Nephron progenitor cell (in vitro differentiated cells): ENCODE data around the gene ARHGAP12.

Experiments
- DNase-seq: peaks from one replicate; pipeline ENCODE4 v3.0.0; 2021
- H3K27ac Mint-ChIP-seq: 2 replicates; pipeline ENCODE4 v1.8.0; 2021; ENCODE audit warnings: mild to moderate bottlenecking, moderate library complexity, mixed read lengths
- H3K27me3 Mint-ChIP-seq: 2 replicates; pipeline ENCODE4 v1.8.0; 2021; ENCODE audit warnings: mild to moderate bottlenecking, low read depth, mixed read lengths; ENCODE audit not compliant: poor library complexity
- H3K36me3 Mint-ChIP-seq: 2 replicates; pipeline ENCODE4 v1.8.0; 2021; ENCODE audit warnings: low read depth, mixed read lengths
- H3K4me1 Mint-ChIP-seq: 2 replicates; pipeline ENCODE4 v1.8.0; 2021; ENCODE audit warnings: mixed read lengths
- H3K4me3 Mint-ChIP-seq: 2 replicates; pipeline ENCODE4 v1.8.0; 2021; ENCODE audit warnings: mild to moderate bottlenecking, moderate library complexity, mixed read lengths
- H3K9me3 Mint-ChIP-seq: 2 replicates; pipeline ENCODE4 v1.8.0; 2021; ENCODE audit warnings: mild to moderate bottlenecking, moderate library complexity, mixed read lengths
- CTCF ChIP-seq: fragments of 200-600 bp; sonication (generic); IDR thresholded peaks from 2 replicates; pipeline ENCODE4 v1.5.0; 2021; ENCODE audit warnings: antibody characterized with exemption

ARHGAP12 gene

GRCh38 chr10:31838709-31839108, 89.9 kb downstream of the ARHGAP12 start:
- H3K4me3 Mint-ChIP-seq = no peak overlapping the region
- no peak overlapping the region for H3K27ac Mint-ChIP-seq
- DNase-seq = no peak
- peaks cover 21% of the 10 kb centered on the region for H3K4me1 Mint-ChIP-seq
- H3K9me3 Mint-ChIP-seq = no peaks in the 10 kb centered on the region
- peaks cover 4% of the 10 kb centered on the region for H3K27me3 Mint-ChIP-seq
- no peak for TF ChIP-seq CTCF
- H3K36me3 Mint-ChIP-seq = peaks cover 5% of the 10 kb centered on the region

GRCh38 chr10:31838065-31838464, 90.6 kb downstream of the ARHGAP12 start:
- Mint-ChIP-seq H3K27me3 (peaks cover 4% of the 10 kb centered on the region), H3K4me1 (peaks cover 27% of the 10 kb centered on the region), H3K4me3 (no peak overlapping the region), H3K36me3 (peaks cover 5% of the 10 kb centered on the region), H3K9me3 (no peaks in the 10 kb centered on the region), H3K27ac (peak overlapping the region; percentile 76)
- no peak for DNase-seq
- TF ChIP-seq CTCF = no peak

GRCh38 chr10:31836569-31837406, 91.8 kb downstream of the ARHGAP12 start:
- Mint-ChIP-seq H3K9me3 (no peaks in the 10 kb centered on the region), H3K4me3 (peak overlapping the region; percentile 12), H3K27me3 (peaks cover 4% of the 10 kb centered on the region), H3K4me1 (peaks cover 28% of the 10 kb centered on the region), H3K36me3 (peaks cover 5% of the 10 kb centered on the region), H3K27ac (peak overlapping the region; percentile 91)
- DNase-seq = peak; percentile 8
- peak; percentile 77 for TF ChIP-seq CTCF

GRCh38 chr10:31833753-31834152, 94.9 kb downstream of the ARHGAP12 start:
- no peak for TF ChIP-seq CTCF
- Mint-ChIP-seq H3K9me3 (no peaks in the 10 kb centered on the region), H3K27ac (peak overlapping the region; percentile 33)

GRCh38 chr10:31832261-31832660, 96.4 kb downstream of the ARHGAP12 start:
- TF ChIP-seq CTCF = no peak
- no peak for DNase-seq
- Mint-ChIP-seq H3K9me3 (no peaks in the 10 kb centered on the region), H3K4me3 (no peak overlapping the region), H3K4me1 (peaks cover 23% of the 10 kb centered on the region), H3K36me3 (peaks cover 13% of the 10 kb centered on the region), H3K27me3 (no peaks in the 10 kb centered on the region), H3K27ac (no peak overlapping the region)

More at GRCh38 chr10:31833753-31834152, 94.9 kb downstream of the ARHGAP12 start:
- peaks cover 7% of the 10 kb centered on the region for H3K36me3 Mint-ChIP-seq
- H3K27me3 Mint-ChIP-seq = peaks cover 1% of the 10 kb centered on the region
- peaks cover 28% of the 10 kb centered on the region for H3K4me1 Mint-ChIP-seq
- DNase-seq = no peak
- no peak overlapping the region for H3K4me3 Mint-ChIP-seq

GRCh38 chr10:31830887-31831286, 97.7 kb downstream of the ARHGAP12 start:
- DNase-seq = no peak
- no peaks in the 10 kb centered on the region for H3K27me3 Mint-ChIP-seq
- H3K4me3 Mint-ChIP-seq = no peak overlapping the region
- no peaks in the 10 kb centered on the region for H3K9me3 Mint-ChIP-seq
- no peak overlapping the region for H3K27ac Mint-ChIP-seq
- TF ChIP-seq CTCF = no peak
- peaks cover 18% of the 10 kb centered on the region for H3K4me1 Mint-ChIP-seq
- H3K36me3 Mint-ChIP-seq = peaks cover 20% of the 10 kb centered on the region
